C4-2B (cell line): Measurements from ENCODE around the gene MAP7D1.
"Not testable (repeated sequence)": the region's sequence is repeated elsewhere in the genome, so short reads cannot be mapped to it uniquely, and the experiment has no call there.

Experiments used
- H3K27ac ChIP-seq: fragments of 450-650 bp; 2 replicates; pipeline ENCODE4 v1.5.1; 2017
- ZFX ChIP-seq: fragments of 450-650 bp; IDR thresholded peaks from 2 replicates; pipeline ENCODE4 v1.6.1; 2017
- TF ChIP-seq, protein P1 (sequence below): fragments of 450-650 bp; conservative IDR thresholded peaks from 2 replicates; pipeline ENCODE4 v1.5.1; 2017; ENCODE audit warnings: mild to moderate bottlenecking

The MAP7D1 gene

DNA sequence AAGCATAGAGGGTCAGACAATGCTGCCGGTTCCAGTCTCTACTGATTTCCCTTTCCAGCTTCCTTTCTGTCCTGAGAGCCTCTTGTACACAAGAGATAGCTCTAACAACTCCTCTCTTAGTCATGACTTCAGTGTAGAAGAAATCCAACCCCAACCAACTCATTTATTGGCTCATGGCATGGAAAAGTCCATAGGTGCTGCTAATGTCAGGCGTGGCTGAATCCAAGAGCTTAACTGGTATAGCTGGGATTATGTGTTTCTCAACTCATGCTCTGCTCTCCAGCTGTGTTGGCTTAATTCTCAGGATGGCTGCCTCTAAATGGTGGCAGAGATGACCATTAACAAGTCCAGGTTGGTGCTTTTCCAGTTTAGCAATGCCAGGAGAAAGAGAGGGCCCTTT, 55.9 kb downstream of the MAP7D1 start:
- H3K27ac ChIP-seq, result no peak overlapping the region
- TF ChIP-seq, protein P1, sequence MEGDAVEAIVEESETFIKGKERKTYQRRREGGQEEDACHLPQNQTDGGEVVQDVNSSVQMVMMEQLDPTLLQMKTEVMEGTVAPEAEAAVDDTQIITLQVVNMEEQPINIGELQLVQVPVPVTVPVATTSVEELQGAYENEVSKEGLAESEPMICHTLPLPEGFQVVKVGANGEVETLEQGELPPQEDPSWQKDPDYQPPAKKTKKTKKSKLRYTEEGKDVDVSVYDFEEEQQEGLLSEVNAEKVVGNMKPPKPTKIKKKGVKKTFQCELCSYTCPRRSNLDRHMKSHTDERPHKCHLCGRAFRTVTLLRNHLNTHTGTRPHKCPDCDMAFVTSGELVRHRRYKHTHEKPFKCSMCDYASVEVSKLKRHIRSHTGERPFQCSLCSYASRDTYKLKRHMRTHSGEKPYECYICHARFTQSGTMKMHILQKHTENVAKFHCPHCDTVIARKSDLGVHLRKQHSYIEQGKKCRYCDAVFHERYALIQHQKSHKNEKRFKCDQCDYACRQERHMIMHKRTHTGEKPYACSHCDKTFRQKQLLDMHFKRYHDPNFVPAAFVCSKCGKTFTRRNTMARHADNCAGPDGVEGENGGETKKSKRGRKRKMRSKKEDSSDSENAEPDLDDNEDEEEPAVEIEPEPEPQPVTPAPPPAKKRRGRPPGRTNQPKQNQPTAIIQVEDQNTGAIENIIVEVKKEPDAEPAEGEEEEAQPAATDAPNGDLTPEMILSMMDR, result no peak
- no peak for TF ChIP-seq ZFX

DNA sequence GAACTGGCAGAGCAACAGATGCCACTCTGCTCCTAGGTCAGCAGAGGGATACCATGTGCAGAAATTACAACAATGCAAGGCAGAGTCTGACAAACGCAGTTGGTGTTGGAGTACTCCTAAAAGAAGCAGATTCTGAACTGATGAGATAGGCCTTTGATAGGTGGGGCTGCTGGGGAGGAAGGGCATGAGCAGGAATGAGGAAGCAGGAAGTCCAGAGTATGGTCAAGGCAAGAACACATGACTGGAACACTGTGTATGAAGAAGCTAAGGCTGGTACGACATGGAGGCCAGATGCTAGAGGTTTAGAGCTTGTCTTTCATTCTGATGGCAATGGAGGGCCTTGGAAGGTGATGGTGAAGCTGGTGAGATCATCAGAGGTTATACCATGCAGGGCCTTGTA, 56.8 kb downstream of the MAP7D1 start:
- H3K27ac ChIP-seq, result 0 out of 2 replicates have a peak overlapping the region, but pooled peaks have one; percentile 2
- TF ChIP-seq ZFX, result no peak
- TF ChIP-seq, protein P1, result no peak

DNA sequence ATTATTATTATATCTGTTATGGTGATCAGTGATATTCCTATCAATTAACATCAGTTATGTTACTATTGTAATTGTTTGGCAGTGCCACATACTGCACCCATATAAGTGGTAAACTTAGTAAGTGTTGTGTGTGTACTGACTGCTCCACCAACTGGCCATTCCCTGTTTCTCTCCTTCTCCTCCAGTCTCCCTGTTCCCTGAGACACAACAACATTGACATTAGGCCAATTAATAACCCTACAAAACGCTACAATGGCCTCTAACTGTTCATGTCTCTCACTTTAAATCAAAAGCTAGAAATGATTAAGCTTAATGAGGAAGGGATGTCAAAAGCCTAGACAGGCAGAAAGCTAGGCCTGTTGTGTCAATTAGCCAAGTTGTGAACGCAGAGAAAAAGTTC, 61.7 kb downstream of the MAP7D1 start:
- H3K27ac ChIP-seq, result no peak overlapping the region
- TF ChIP-seq ZFX, result no peak
- TF ChIP-seq, protein P1, result peak; percentile 47

DNA sequence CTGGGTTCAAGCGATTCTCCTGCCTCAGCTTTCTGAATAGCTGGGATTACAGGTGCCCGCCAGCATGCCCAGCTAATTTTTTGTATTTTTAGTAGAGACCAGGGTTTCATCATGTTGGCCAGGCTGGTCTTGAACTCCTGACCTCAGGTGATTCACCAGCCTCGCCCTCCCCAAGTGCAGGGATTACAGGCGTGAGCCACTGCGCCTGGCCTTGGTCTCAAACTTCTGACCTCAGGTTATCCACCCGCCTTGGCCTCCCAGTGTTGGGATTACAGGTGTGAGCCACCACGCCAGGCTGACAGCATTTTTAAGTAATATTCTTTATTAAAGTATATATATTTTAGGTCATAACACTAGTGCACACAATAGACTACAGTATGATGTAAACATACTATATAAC, 65.9 kb downstream of the MAP7D1 start:
- H3K27ac ChIP-seq, result not testable (repeated sequence)

DNA sequence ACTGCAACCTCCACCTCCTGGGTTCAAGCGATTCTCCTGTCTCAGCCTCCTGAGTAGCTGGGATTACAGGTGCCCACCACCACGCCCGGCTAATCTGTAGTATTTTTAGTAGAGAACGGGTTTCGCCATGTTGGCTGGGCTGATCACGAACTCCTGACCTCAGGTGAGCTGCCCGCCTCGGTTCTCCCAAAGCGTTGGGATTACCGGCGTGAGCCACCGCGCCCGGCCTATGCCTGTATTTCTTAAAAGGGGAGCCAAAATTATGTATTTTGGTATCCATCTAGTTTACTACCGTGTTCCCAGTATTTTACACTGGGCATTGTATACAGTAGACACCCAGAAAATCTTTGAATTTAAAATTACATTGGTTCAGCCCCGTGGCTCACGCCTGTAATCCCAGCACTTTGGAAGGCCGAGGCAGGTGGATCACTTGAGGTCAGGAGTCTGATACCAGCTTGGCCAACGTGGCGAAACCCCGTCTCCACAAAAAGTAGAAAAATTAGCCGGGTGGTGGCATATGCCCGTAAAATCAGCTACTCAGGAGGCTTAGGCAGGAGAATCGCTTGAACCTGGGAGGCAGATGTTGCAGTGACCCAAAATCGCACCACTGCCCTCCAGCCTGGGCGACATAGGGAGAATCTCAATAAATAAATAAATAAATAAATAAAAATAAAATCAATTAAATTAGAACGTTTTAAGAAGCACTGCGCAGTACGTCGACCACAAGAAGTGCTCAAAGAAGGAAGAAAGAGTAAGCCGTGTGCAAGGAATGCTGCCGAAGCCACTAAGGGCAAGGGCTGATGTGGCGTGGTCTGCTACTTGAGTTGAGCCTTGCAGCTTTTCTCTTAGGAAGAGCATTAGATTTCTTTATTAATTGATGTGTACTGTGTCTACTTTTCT, 66.8 kb downstream of the MAP7D1 start:
- peak overlapping the region; percentile 92; the same call in 1 of the 2 replicates for H3K27ac ChIP-seq
- TF ChIP-seq, protein P1, result no peak
- no peak for TF ChIP-seq ZFX

DNA sequence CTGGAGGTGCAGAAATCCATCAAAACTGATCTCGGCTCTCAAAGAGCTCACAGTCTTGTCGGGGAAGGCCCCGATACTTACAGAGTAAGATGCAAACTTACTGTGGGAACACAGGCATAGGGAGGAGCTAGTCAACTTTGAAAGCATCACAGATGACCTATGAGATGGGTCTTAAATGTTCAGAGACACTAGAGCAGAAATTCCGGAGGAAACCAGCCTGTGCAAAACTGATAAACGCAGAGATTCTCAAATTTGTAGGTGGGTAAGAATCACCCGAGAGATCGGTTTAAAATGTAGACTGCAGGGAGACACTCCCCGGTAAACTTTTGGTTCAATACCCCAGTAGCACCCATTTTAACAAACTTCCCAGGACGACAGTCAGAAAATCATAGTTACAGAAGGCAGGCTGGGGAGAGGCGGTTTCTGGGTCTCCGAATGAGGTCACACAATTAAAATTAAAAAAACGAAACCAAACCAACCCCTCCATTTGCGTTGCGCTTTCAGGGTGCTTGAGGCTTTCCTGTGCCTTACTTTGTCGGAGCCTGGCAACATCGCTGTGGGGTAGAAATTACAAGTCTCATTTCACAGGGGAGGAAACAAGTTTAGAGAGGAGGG, 67.5 kb downstream of the MAP7D1 start:
- no peak for TF ChIP-seq ZFX
- TF ChIP-seq, protein P1, result no peak
- H3K27ac ChIP-seq, result peak overlapping the region; percentile 92

DNA sequence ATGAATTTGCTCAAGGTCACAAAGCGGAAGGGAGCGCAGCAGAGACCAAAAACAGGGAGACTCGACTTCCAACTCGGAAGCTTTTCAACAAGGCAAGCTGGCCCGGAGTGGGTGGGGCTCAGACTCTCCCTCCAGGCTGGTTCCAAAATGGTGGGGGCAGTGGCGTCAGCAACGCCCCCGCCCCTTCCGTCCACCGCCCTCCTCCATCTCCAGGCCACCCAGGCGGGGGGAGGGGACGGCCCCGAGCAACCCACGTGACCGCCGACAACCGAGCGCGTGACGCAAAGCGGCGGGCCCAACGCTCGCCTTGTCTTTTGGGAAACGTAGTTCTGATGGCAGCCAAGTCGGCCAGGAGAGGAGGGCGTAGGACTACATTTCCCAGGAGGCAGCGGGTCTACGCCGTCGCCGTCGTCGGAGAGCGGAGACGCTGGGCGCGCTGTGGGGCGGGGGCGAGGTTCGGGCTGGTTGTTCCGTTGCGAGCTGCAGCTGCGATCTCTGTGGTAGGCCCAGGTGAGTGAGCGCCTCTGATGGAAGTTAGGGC, 68.1 kb downstream of the MAP7D1 start, which contains the start of gene THRAP3:
TSS of gene THRAP3 (plus strand) at position 448 of the 541 bp plus-strand sequence. CDS start 58,121 bp downstream, outside the sequence.
- no peak for TF ChIP-seq ZFX
- TF ChIP-seq, protein P1, result no peak
- peak within 1 kb of the TSS; percentile 92 for H3K27ac ChIP-seq
